NT2/D1 (cell line): ENCODE results near the gene AGBL1.

ENCODE experiments used
- SUZ12 ChIP-seq: IDR thresholded peaks from 2 replicates; pipeline ENCODE4 v1.6.1; 2011; ENCODE audit not compliant: insufficient read length, insufficient read depth; ENCODE audit errors: extremely low read depth
- YY1 ChIP-seq: IDR thresholded peaks from 2 replicates; pipeline ENCODE4 v1.6.1; 2011; ENCODE audit not compliant: insufficient read length, insufficient read depth

GRCh38 chr15:86162172-86162591 is 82.5 kb downstream of the AGBL1 start:
- TF ChIP-seq YY1 = no peak
- TF ChIP-seq SUZ12 = no peak
